Measurements from ENCODE around the gene SYT12.
"Not testable (repeated sequence)": the region's sequence is repeated elsewhere in the genome, so short reads cannot be mapped to it uniquely, and the experiment has no call there.

SYT12 gene, protein sequence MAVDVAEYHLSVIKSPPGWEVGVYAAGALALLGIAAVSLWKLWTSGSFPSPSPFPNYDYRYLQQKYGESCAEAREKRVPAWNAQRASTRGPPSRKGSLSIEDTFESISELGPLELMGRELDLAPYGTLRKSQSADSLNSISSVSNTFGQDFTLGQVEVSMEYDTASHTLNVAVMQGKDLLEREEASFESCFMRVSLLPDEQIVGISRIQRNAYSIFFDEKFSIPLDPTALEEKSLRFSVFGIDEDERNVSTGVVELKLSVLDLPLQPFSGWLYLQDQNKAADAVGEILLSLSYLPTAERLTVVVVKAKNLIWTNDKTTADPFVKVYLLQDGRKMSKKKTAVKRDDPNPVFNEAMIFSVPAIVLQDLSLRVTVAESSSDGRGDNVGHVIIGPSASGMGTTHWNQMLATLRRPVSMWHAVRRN

DNA sequence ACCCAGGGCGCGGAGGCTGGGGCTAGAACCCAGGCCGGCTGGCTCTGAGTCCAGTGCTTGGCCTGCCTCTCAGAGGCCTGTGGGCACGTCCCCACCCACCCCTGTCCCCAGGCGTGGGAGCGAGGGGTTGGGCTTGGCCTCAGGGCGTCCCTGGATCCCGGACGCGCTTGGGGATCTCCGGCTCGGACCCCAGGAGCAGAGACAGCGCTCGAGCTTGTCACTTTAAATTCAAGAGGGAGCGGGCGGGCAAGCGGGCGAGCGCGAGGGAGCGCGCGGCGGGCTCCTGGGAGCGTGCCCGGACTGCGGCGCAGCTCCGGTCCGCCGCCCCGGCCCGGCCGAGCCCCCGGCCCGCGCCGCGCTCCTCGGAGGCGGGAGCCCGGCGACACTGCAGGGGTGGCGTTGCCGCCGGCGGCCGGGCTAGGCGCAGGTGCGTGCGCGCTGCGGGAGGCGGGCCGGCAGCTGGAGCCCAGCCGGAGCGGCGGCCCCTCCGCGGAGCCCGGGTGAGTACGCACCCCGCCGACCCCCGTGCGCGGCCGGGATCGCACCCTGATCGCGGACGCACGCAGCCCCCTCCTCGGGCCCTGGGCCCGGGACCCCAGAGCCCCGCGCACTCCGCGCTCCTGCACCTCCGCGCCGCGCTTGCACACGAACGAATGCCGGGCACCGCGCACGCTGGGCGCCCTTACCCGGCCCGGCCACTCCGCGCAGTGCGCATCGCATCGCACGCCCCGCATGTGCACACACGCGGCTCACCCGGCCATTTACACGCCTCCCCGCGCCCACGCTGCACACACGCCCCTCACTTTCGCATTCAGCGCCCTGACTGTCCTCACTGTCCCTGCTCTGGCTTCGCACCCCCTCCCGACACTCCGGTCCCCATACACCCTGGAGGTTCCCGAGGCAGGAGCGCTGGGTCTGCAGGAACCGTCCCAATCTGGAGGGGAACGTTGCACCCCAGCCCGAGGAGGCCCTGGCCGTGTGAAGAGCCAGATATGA, at the start of gene SYT12:
Gene SYT12 (plus strand): TSS at position 174 of the 996 bp plus-strand sequence. CDS start 7,011 bp downstream, outside the sequence.
- DNase-seq (ENCODE audit: low spot score), result no peak

DNA sequence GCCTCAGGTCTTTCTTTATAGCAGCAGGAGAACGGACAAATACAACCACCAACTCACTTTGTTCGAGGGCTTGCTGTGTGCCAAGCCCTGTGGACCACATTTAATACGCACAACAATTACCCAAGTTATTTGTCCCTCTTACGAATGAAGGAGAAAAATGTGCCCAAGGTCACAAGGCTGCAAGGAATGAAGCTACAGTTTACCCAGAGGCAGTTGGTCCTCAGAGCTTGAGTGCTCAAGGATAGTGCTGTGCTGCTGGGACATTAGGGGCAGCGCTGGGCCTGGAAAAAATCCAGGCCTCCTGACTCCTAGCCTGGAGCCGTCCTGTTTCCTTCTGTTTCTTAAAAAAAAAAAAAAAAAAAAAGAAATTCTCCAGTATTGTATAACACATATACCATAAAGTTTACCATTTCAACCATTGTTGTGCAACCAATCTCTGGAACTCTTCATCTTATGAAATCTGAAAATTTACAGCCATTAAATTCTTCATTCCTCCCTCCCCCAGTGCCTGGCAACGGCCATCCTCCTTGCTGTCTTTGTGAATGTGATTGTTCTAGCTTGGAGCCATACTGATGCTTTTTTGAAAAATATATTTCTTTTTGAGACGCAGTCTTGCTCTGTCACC, 48.9 kb upstream of the SYT12 start:
- no peak for DNase-seq (ENCODE audit: low spot score)

- DNase-seq (ENCODE audit: low spot score), result peak; percentile 32
Observed at GRCh38 chr11:66974724-66975404, 48.1 kb upstream of the SYT12 start, which contains the start of gene C11orf86. C11orf86 (plus strand) TSS chr11:66975304; CDS start chr11:66975363, 59 bp downstream.

DNA sequence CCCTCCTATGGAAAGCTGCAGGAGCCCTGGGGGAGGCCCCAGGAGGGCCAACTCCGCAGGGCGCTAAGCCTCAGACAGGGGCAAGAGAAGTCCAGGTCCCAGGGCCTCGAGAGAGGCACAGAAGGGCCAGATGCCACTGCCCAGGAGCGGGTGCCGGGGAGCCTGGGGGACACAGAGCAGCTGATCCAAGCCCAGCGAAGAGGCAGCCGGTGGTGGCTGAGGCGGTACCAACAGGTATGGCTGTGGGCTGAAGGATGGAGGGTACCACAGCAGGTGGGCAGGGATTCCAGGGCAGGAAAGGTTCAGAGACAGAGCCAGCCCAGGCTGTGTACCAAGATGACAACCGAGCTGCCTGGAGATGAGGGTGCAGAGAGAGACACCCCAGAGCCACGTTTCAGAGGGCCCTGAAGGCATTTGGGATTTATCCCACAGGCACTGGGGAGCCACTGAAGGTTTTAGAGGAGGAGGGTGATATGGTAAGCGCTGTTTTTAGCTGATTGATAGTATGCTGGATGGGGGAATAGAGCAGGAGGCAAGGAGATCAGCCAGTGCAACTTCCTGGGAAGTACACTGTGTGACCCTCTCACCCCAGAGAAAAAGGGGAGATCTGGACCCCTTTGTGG, 47.4 kb upstream of the SYT12 start:
- DNase-seq (ENCODE audit: low spot score), result no peak

- no peak for DNase-seq (ENCODE audit: low spot score)
Observed at GRCh38 chr11:66976028-66976467, 46.9 kb upstream of the SYT12 start.

GRCh38 chr11:66976925-66977324, 46.0 kb upstream of the SYT12 start:
- no peak for DNase-seq (ENCODE audit: low spot score)

DNA sequence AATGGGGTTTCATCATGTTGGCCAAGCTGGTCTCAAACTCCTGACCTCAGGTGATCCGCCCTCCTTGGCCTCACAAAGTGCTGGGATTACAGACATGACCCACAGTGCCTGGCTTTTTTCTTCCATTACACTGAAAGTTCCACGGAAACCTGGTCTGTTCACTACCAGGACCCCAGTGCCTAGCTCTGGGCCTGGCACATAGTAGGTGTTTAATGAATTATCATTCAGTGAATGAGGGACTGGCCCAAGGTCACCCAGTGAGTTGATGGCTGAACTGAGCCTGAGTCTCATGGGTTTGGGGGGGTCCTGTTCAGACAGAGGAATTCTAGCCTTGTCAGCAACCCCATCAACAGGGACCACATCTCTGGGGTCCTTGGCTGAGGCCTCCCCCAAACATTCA, 44.7 kb upstream of the SYT12 start:
- DNase-seq (ENCODE audit: low spot score), result no peak

- no peak for DNase-seq (ENCODE audit: low spot score)
Observed at GRCh38 chr11:66978717-66979116, 44.2 kb upstream of the SYT12 start.

- DNase-seq (ENCODE audit: low spot score), result no peak
Observed at GRCh38 chr11:66979336-66979980, 43.5 kb upstream of the SYT12 start.

DNA sequence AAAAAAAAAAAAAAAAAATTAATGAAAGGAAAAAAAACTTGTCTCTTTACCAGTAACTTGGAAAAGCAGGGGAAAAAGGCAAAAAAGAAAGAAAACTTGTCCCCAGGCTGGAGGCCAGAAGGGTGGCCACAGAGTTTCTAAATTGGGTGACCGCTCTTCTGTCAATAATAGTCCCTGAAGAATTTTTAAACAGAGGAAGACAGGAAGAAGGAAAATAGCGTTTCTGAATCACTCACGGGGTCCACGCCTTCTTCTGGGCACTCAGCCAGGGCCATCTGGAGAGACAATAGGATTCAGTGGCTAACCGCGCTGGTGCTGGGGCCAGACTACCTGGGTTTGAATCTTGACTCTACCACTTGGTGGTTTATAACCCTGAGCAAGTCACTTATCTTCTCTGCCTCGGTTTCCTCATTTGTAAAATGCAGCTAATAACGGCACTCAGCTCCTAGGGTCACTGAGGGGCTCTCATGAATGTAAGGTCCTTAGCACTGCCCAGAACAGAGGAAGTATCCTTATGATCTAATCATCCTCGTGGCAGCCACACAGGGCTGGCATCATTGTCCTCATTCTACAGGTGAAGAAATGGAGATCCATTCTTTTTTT, 40.9 kb upstream of the SYT12 start:
- DNase-seq (ENCODE audit: low spot score), result peak; percentile 94

GRCh38 chr11:66983275-66983924, 39.5 kb upstream of the SYT12 start:
- no peak for DNase-seq (ENCODE audit: low spot score)

DNA sequence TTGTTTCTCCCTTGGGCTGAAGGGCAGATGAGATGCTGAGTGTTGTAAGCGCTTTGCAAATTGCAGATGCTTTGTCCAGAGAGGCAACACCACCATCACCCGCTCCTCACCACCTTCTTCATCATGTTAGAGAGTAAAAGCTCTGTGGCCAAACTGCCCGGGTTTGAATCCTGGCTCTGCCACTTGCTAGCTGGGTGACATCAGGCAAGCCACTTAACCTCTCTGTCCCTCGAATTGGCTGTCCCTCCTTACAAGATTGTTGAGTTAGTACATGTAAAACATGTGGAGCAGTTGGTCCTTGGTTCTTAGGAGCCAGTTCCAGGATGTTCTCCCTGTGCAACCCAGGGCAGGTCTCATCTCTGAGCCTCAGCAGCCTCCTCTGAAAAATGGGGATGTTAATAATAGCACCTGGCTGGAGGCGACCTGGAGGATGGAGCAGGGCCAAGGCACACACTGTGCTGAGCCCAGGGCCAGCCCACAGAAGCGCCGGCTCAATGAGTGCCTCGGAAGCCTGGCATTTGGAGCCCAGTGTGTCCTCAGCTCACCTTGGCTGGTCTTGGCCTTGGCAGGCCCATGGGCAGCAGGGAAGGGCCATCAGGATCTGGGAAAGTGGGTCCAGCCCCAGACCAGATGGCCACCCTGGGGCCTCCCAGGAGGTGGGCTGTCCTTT, 37.3 kb upstream of the SYT12 start:
- no peak for DNase-seq (ENCODE audit: low spot score)

DNA sequence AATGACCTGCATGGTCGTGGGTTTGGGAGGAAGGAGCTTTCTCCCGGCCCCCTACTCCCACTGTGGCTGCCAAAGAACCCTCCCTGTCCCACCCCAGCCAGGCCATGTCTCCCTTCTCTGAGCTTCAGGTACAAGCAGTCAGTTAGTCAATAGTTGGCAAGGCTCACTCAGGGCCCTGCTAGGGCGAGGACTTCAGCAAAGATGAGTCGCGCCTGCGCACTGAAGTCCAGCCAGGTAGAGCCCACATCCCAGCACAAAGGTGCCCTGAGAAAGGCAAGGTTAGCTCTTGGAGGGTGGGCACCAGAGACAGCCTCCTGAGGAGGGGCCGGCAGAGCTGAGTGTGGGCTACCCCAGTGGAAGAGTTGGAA, 36.8 kb upstream of the SYT12 start:
- no peak for DNase-seq (ENCODE audit: low spot score)

DNA sequence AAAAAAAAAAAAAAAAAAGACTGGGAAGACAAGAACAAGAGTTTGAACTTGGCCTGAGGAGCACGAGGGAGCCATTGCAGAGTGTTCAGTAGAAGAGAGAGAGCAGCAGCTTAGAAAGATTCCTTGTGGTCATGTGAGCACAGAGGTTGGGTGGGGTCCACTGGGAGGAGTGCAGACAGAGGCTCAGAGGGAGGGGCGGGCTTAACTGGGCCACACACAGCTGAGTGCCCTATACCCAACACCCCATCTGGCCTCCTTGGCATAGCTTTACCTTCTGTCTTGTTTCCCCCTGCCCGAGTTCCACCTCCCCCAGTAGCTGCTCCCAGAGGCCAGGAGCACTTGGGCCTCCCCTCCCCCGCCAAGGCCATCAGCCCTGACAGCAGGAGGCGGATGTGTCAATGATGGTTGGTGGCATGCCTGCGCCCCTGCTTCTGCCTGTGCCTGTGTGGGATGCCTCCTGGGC, 35.7 kb upstream of the SYT12 start:
- no peak for DNase-seq (ENCODE audit: low spot score)

- DNase-seq (ENCODE audit: low spot score), result no peak
Observed at GRCh38 chr11:66987924-66988637, 34.9 kb upstream of the SYT12 start.

DNA sequence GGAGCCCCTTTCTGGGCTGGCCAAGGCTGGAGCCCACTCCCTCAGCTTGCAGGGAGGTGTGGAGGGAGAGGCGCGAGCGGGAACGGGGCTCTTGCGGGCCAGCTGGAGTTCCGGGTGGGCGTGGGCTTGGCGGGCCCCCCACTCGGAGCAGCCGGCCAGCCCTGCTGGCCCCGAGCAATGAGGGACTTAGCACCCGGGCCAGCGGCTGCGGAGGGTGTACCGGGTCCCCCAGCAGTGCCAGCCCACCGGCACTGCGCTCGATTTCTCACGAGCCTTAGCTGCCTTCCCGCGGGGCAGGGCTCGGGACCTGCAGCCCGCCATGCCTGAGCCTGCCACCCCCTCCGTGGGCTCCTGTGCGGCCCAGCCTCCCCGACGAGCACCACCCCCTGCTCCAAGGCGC, 34.2 kb upstream of the SYT12 start:
- DNase-seq (ENCODE audit: low spot score), result not testable (repeated sequence)

DNA sequence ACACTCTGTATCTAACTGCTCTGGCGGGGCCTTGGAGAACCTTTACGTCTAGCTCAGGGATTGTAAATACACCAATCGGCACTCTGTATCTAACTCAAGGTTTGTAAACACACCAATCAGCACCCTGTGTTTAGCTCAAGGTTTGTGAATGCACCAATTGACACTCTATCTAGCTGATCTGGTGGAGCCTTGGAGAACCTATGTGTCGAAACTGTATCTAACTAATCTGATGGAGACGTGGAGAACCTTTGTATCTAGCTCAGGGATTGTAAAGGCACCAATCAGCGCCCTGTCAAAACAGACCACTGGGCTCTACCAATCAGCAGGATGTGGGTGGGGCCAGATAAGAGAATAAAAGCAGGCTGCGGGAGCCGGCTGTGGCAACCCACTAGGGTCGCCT, 33.6 kb upstream of the SYT12 start:
- not testable (repeated sequence) for DNase-seq (ENCODE audit: low spot score)

DNA sequence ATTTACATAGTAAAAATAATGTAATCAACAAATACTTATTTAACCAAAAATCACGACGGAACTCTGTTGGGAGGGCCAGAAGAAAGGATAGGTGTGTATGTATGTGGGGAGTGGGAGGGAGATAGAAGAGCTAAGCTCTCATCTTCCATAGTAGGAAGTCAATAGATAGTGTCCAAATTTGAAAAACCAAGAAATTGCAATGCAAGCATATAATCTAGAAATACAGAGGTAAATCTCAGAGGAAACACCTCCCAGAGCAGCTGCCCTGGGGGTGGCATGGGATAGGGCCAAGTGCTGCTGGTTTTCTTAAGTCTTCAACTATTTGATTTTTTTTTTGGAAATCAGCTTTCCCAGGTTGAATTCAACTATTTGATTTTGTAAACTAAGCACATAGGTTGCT, 30.9 kb upstream of the SYT12 start:
- DNase-seq (ENCODE audit: low spot score), result no peak
